ENCODE data around the gene C1orf198. TPM values are rescaled to one million over a fixed set of nuclear protein-coding genes. Genes with fewer than 3 reads are reported as not detected.

The C1orf198 gene
- total RNA-seq, 2 experiments from 2014 or later, result 6.2 to 6.9 TPM

- DNase-seq (no peak), ATAC-seq (no peak)
- Mint-ChIP-seq H3K27me3 (no peaks in the 10 kb centered on the region), H3K4me3 (no peak overlapping the region), H3K4me1 (ENCODE audit: low read depth) (no peaks in the 10 kb centered on the region), H3K36me3 (ENCODE audit: low read depth) (peaks cover 17% of the 10 kb centered on the region), H3K9me3 (no peaks in the 10 kb centered on the region), H3K27ac (no peak overlapping the region)
- intact Hi-C loops (cut with micrococcal nuclease), result no loop called here
- ChIA-PET POLR2A (no interaction called here), CTCF (interaction anchor here (0.7 kb wide), 1 partner anchor 11 kb away, joined by 3 read pairs; no protein-coding TSS in a partner anchor)
- TF ChIP-seq CTCF (IDR thresholded peaks at IDR 0.05), result no peak
These were observed 37.4 kb upstream of the C1orf198 start for GRCh38 chr1:230905733-230906132.

- Mint-ChIP-seq H3K27me3 (no peaks in the 10 kb centered on the region), H3K9me3 (no peaks in the 10 kb centered on the region), H3K4me3 (no peak overlapping the region), H3K36me3 (ENCODE audit: low read depth) (peaks cover 11% of the 10 kb centered on the region), H3K27ac (no peak overlapping the region), H3K4me1 (ENCODE audit: low read depth) (no peaks in the 10 kb centered on the region)
- ATAC-seq, result no peak
- intact Hi-C loops (cut with micrococcal nuclease), result no loop called here
- no peak for TF ChIP-seq CTCF (IDR thresholded peaks at IDR 0.05)
- ChIA-PET CTCF (interaction anchor here (1.7 kb wide), 1 partner anchor 14 kb away, joined by 4 read pairs; no protein-coding TSS in a partner anchor), POLR2A (interaction anchor here (1.2 kb wide), 1 partner anchor 16 kb away, joined by 3 read pairs; no protein-coding TSS in a partner anchor)
- DNase-seq, result no peak
These were observed 34.1 kb upstream of the C1orf198 start for GRCh38 chr1:230902349-230902923.

- DNase-seq (no peak), ATAC-seq (no peak)
- intact Hi-C loops (cut with micrococcal nuclease), result no loop called here
- no peaks in the 10 kb centered on the region for H3K4me1 Mint-ChIP-seq (ENCODE audit: low read depth)
- no peak overlapping the region for H3K4me3 Mint-ChIP-seq
- POLR2A ChIA-PET, result no interaction called here
- no peaks in the 10 kb centered on the region for H3K27me3 Mint-ChIP-seq
- CTCF ChIA-PET, result interaction anchor here (1.7 kb wide), 1 partner anchor 15 kb away, joined by 4 read pairs; no protein-coding TSS in a partner anchor
- no peak overlapping the region for H3K27ac Mint-ChIP-seq
- H3K36me3 Mint-ChIP-seq (ENCODE audit: low read depth), result peaks cover 7% of the 10 kb centered on the region
- no peaks in the 10 kb centered on the region for H3K9me3 Mint-ChIP-seq
- TF ChIP-seq CTCF (IDR thresholded peaks at IDR 0.05), result no peak
These were observed 33.4 kb upstream of the C1orf198 start for GRCh38 chr1:230901671-230902070.

- no peaks in the 10 kb centered on the region for H3K9me3 Mint-ChIP-seq
- TF ChIP-seq CTCF (IDR thresholded peaks at IDR 0.05), result no peak
- POLR2A ChIA-PET, result no interaction called here
- DNase-seq (no peak), ATAC-seq (no peak)
- no peaks in the 10 kb centered on the region for H3K27me3 Mint-ChIP-seq
- intact Hi-C loops (cut with micrococcal nuclease), result no loop called here
- no peaks in the 10 kb centered on the region for H3K4me1 Mint-ChIP-seq (ENCODE audit: low read depth)
- peaks cover 7% of the 10 kb centered on the region for H3K36me3 Mint-ChIP-seq (ENCODE audit: low read depth)
- no peak overlapping the region for H3K27ac Mint-ChIP-seq
- no peak overlapping the region for H3K4me3 Mint-ChIP-seq
- CTCF ChIA-PET, result interaction anchor here (0.8 to 1.7 kb wide), 2 partner anchors 16 to 191 kb away, joined by 3 to 4 read pairs; no protein-coding TSS in a partner anchor
These were observed 32.7 kb upstream of the C1orf198 start for GRCh38 chr1:230900984-230901383.

- ChIA-PET CTCF (interaction anchor here (1.2 kb wide), 1 partner anchor 17 kb away, joined by 3 read pairs; no protein-coding TSS in a partner anchor), POLR2A (no interaction called here)
- Mint-ChIP-seq H3K36me3 (ENCODE audit: low read depth) (no peaks in the 10 kb centered on the region), H3K4me3 (no peak overlapping the region), H3K27me3 (no peaks in the 10 kb centered on the region), H3K9me3 (no peaks in the 10 kb centered on the region), H3K27ac (no peak overlapping the region), H3K4me1 (ENCODE audit: low read depth) (no peaks in the 10 kb centered on the region)
- no peak for TF ChIP-seq CTCF (IDR thresholded peaks at IDR 0.05)
- no peak for DNase-seq
- no peak for ATAC-seq
- intact Hi-C loops (cut with micrococcal nuclease), result no loop called here
These were observed 31.5 kb upstream of the C1orf198 start for GRCh38 chr1:230899841-230900251.

Measured in activated CD8-positive, alpha-beta T cell treated with anti-CD3 and anti-CD28 coated beads for 36 hours (primary cell).